PFSK-1 (cell line): Measurements from ENCODE around the gene TNRC6C.

Source experiments
- FOXP2 ChIP-seq: optimal IDR thresholded peaks from 2 replicates; pipeline ENCODE3; 2011; ENCODE audit warnings: borderline replicate concordance, control low read depth, inconsistent platforms; ENCODE audit not compliant: insufficient read depth; ENCODE audit errors: extremely low read length, extremely low read depth
- POLR2AphosphoS5 ChIP-seq: IDR thresholded peaks from 2 replicates; pipeline ENCODE4 v1.6.1; 2012; ENCODE audit warnings: low read depth, mild to moderate bottlenecking, control low read depth, low read length, moderate library complexity
- REST ChIP-seq, 2 experiments: IDR thresholded peaks; 2 replicates each; pipeline versions ENCODE4 v1.6.1 to v1.8.0; 2011 to 2012; ENCODE audit warnings: low read depth in 2 of 2, low read length in 2 of 2, control low read depth in 1 of 2, inconsistent platforms in 1 of 2, mild to moderate bottlenecking in 1 of 2, moderate library complexity in 1 of 2; ENCODE audit not compliant: insufficient read depth in 1 of 2
- SIN3A ChIP-seq: IDR thresholded peaks from 2 replicates; pipeline ENCODE4 v1.6.1; 2012; ENCODE audit warnings: mild to moderate bottlenecking, low read length, moderate library complexity, borderline replicate concordance; ENCODE audit not compliant: insufficient read depth
- TAF1 ChIP-seq: IDR thresholded peaks from 2 replicates; pipeline ENCODE4 v1.6.1; 2012; ENCODE audit warnings: low read length, control low read depth, borderline replicate concordance; ENCODE audit not compliant: insufficient read depth

The TNRC6C gene

GRCh38 chr17:78147315-78147998, 189.0 kb downstream of the TNRC6C start:
- no peak for TF ChIP-seq REST (IDR thresholded peaks at IDR 0.05; ENCODE audit: insufficient read depth in 1 of 2, low read depth in 2 of 2, low read length in 2 of 2)
- TF ChIP-seq POLR2AphosphoS5, result no peak
- TF ChIP-seq SIN3A, result no peak

GRCh38 chr17:78148286-78149016, 189.9 kb downstream of the TNRC6C start:
- TF ChIP-seq TAF1 (no peak), REST (IDR thresholded peaks at IDR 0.05; ENCODE audit: insufficient read depth in 1 of 2, low read depth in 2 of 2, low read length in 2 of 2) (no peak), SIN3A (no peak), FOXP2 (no peak), POLR2AphosphoS5 (no peak)

- TF ChIP-seq POLR2AphosphoS5 (no peak), TAF1 (no peak), FOXP2 (no peak), SIN3A (no peak), REST (IDR thresholded peaks at IDR 0.05; ENCODE audit: insufficient read depth in 1 of 2, low read depth in 2 of 2, low read length in 2 of 2) (no peak)
These were observed 193.1 kb downstream of the TNRC6C start for GRCh38 chr17:78151514-78152008.

GRCh38 chr17:78154903-78155811, 196.7 kb downstream of the TNRC6C start:
- TF ChIP-seq FOXP2, result no peak
- TF ChIP-seq POLR2AphosphoS5, result no peak
- no peak for TF ChIP-seq TAF1
- no peak for TF ChIP-seq SIN3A
- TF ChIP-seq REST (IDR thresholded peaks at IDR 0.05; ENCODE audit: insufficient read depth in 1 of 2, low read depth in 2 of 2, low read length in 2 of 2), result no peak
